Right lobe of liver (tissue), 4 donors: Measurements from ENCODE around the gene TRABD2B.

Experiments
- POLR2A ChIP-seq: fragments of 450-650 bp; IDR thresholded peaks from one replicate; pipeline ENCODE4 v1.6.1; 2017; ENCODE audit warnings: antibody characterized with exemption, mild to moderate bottlenecking
- TF ChIP-seq, protein P1 (sequence below), 4 donors: fragments of 200-600 bp in 3 of 4; fragments of 450-650 bp in 1 of 4; IDR thresholded peaks; one replicate each; pipeline versions ENCODE4 v1.5.1 to v1.8.0; 2016 to 2022; ENCODE audit warnings: antibody characterized with exemption in 4 of 4, mild to moderate bottlenecking in 2 of 4
- donor health status: DM: no; HTN: no; CAD: no.
- donor health status: DM: no; HTN: no; CAD: no.
- donor health status: DM: no; HTN: yes; CAD: no.

DNA sequence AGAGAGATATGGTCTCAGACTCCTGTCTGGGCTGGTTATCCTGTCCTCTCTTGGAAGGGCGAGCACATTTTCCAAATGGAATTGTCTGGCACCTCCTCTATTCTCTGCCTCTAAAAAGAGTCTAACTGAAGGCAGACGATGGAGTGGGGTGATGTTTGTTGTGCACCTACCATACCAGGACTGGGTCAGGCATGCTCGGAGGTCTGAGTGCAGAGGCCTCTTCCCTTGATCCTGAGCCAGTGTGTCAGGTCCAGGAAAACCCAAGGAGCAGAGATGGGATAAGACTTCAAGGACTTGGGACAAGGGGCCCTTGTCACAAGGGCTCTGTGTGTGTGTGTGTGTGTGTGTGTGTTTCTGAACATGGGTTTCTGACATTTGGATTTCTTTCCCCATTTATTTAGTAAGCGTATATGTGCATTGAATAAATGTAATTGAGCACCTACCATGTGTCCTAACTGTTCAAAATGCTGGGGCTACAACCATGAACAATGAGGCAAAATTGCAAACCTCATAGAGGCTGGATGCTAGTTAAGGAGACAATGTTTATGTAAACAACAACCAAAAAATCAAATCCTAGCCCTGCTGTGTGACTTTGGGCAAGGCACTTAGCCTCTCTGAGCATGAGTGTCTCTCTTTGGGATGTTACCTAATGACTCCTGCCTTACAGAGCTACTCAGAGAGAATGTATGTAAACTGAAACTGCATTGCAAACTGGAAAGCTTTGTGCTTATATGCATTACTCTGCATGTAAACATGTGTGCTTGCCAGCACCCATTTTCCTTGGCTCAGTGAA lies 283.0 kb downstream of the TRABD2B start:
- no peak for TF ChIP-seq POLR2A
- TF ChIP-seq, protein P1, sequence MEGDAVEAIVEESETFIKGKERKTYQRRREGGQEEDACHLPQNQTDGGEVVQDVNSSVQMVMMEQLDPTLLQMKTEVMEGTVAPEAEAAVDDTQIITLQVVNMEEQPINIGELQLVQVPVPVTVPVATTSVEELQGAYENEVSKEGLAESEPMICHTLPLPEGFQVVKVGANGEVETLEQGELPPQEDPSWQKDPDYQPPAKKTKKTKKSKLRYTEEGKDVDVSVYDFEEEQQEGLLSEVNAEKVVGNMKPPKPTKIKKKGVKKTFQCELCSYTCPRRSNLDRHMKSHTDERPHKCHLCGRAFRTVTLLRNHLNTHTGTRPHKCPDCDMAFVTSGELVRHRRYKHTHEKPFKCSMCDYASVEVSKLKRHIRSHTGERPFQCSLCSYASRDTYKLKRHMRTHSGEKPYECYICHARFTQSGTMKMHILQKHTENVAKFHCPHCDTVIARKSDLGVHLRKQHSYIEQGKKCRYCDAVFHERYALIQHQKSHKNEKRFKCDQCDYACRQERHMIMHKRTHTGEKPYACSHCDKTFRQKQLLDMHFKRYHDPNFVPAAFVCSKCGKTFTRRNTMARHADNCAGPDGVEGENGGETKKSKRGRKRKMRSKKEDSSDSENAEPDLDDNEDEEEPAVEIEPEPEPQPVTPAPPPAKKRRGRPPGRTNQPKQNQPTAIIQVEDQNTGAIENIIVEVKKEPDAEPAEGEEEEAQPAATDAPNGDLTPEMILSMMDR (IDR thresholded peaks at IDR 0.05): no peak
